Astrocyte of the spinal cord (primary cell): ENCODE data around the gene ITCH.
"Not testable (repeated sequence)": the region's sequence is repeated elsewhere in the genome, so short reads cannot be mapped to it uniquely, and the experiment has no call there.

ENCODE experiments used
- DNase-seq: peaks from one replicate; pipeline ENCODE4 v3.0.0; 2011; ENCODE audit warnings: low read depth, low spot score
- H3K4me3 ChIP-seq: 2 replicates; pipeline ENCODE4 v1.5.1; 2011; ENCODE audit warnings: low read depth, mild to moderate bottlenecking, low read length, moderate library complexity
- CTCF ChIP-seq: IDR thresholded peaks from 2 replicates; pipeline ENCODE4 v1.5.1; 2012; ENCODE audit warnings: low read depth, mild to moderate bottlenecking, low read length, inconsistent platforms
- in situ Hi-C: cut with HindIII; loops from 2 replicates; pipeline ENCODE4 v1.10.0; 2017; ENCODE audit warnings: low sequenced_read_pairs

Gene ITCH

DNA sequence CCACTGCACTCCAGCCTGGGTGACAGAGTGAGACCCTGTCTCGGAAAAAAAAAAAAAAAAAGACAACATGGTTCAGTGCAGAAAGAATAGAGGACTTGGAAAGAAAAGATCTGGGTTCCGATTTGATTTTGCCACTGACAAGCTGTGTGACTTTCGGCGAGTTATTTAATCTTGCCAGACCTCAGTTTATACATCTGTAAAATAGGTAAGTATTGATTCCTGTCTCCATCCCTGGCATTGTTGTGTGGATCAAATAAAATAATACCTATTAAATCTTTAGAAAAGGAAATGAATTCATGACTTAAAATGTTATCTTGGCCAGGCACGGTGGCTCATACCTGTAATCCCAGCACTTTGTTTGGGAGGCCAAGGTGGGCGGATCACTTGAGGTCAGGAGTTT lies 7.0 kb downstream of the ITCH start:
- no peak for TF ChIP-seq CTCF
- in situ Hi-C loops, result no loop called here
- H3K4me3 ChIP-seq, result no peak overlapping the region
- no peak for DNase-seq

- no peak for DNase-seq
- no peak overlapping the region for H3K4me3 ChIP-seq
- no peak for TF ChIP-seq CTCF
- in situ Hi-C loops, result no loop called here
Observed at GRCh38 chr20:34373445-34373844, 10.4 kb downstream of the ITCH start.

- H3K4me3 ChIP-seq, result no peak overlapping the region
- no peak for TF ChIP-seq CTCF
- in situ Hi-C loops, result no loop called here
- DNase-seq, result no peak
Observed at GRCh38 chr20:34374209-34374760, 11.2 kb downstream of the ITCH start.

GRCh38 chr20:34375977-34376430 lies 12.9 kb downstream of the ITCH start:
- TF ChIP-seq CTCF, result no peak
- in situ Hi-C loops, result no loop called here
- DNase-seq, result no peak
- H3K4me3 ChIP-seq, result no peak overlapping the region

GRCh38 chr20:34377072-34377847 lies 14.2 kb downstream of the ITCH start:
- DNase-seq, result no peak
- H3K4me3 ChIP-seq, result no peak overlapping the region
- TF ChIP-seq CTCF, result no peak
- in situ Hi-C loops, result no loop called here

DNA sequence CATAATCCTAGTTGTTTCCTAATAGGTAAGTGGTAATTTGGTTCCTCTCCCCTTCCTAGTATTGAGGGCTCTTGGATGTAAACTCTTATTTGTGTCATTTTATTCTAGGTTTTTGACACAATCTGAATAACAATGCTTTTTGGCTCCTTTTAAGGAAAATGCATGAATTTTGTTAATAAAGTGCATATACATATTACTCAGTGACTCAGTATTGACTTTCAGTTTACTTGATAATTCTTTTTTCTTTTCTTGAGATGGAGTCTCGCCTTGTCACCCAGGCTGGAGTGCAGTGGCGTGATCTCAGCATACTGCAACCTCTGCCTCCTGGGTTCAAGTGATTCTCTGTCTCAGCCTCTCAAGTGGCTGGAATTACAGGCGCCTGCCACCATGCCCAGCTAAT lies 19.1 kb downstream of the ITCH start:
- no peak overlapping the region for H3K4me3 ChIP-seq
- DNase-seq, result no peak
- no peak for TF ChIP-seq CTCF
- in situ Hi-C loops, result no loop called here

GRCh38 chr20:34382877-34383455 lies 19.9 kb downstream of the ITCH start:
- DNase-seq, H3K4me3 ChIP-seq, in situ Hi-C loops: not testable (repeated sequence)
